Transverse colon (tissue), 4 donors: ENCODE data around the gene MAPRE2.

Experiments used
- EP300 ChIP-seq: sonication (generic); formaldehyde crosslinking; IDR thresholded peaks from one replicate; pipeline ENCODE4 v1.6.1; 2017; ENCODE audit warnings: antibody characterized with exemption, low read depth
- POLR2AphosphoS5 ChIP-seq, 3 donors: sonication (generic); formaldehyde crosslinking; IDR thresholded peaks; one replicate each; pipeline ENCODE4 v1.6.1; 2016; ENCODE audit warnings: antibody characterized with exemption in 3 of 3
- TF ChIP-seq, protein P1 (sequence below), 5 experiments: fragments of 200-600 bp in 3 of 5; fragments of 450-650 bp in 2 of 5; sonication (generic) in 3 of 5; IDR thresholded peaks; 1 replicate in 2 of 5; 2 replicates in 3 of 5; pipeline ENCODE4 v1.5.1; 2016 to 2017; ENCODE audit warnings: antibody characterized with exemption in 5 of 5, inconsistent platforms in 3 of 5, mild to moderate bottlenecking in 2 of 5, moderate library complexity in 1 of 5

- TF ChIP-seq, protein P1, sequence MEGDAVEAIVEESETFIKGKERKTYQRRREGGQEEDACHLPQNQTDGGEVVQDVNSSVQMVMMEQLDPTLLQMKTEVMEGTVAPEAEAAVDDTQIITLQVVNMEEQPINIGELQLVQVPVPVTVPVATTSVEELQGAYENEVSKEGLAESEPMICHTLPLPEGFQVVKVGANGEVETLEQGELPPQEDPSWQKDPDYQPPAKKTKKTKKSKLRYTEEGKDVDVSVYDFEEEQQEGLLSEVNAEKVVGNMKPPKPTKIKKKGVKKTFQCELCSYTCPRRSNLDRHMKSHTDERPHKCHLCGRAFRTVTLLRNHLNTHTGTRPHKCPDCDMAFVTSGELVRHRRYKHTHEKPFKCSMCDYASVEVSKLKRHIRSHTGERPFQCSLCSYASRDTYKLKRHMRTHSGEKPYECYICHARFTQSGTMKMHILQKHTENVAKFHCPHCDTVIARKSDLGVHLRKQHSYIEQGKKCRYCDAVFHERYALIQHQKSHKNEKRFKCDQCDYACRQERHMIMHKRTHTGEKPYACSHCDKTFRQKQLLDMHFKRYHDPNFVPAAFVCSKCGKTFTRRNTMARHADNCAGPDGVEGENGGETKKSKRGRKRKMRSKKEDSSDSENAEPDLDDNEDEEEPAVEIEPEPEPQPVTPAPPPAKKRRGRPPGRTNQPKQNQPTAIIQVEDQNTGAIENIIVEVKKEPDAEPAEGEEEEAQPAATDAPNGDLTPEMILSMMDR (IDR thresholded peaks at IDR 0.05), result no peak
- TF ChIP-seq POLR2AphosphoS5 (IDR thresholded peaks at IDR 0.05), result no peak
- no peak for TF ChIP-seq EP300
Measured at GRCh38 chr18:35144698-35145097, 103.5 kb downstream of the MAPRE2 start.
